WTC11 (cell line): ENCODE results near the gene FKBP1A.

Experiments used
- ESRRA ChIP-seq: sonication (generic); formaldehyde crosslinking; IDR thresholded peaks from 2 replicates; pipeline ENCODE4 v1.8.1; 2022; ENCODE audit warnings: mild to moderate bottlenecking, missing genetic modification reagents, borderline replicate concordance
- RELA ChIP-seq: sonication (generic); formaldehyde crosslinking; IDR thresholded peaks from 2 replicates; pipeline ENCODE4 v1.8.1; 2022; ENCODE audit warnings: missing genetic modification reagents, mild to moderate bottlenecking, borderline replicate concordance
- ZNF121 ChIP-seq: sonication (generic); formaldehyde crosslinking; IDR thresholded peaks from 2 replicates; pipeline ENCODE4 v1.8.0; 2023; ENCODE audit warnings: missing genetic modification reagents
- ZNF232 ChIP-seq: sonication (generic); formaldehyde crosslinking; IDR thresholded peaks from 2 replicates; pipeline ENCODE4 v1.8.0; 2022; ENCODE audit warnings: mild to moderate bottlenecking, missing genetic modification reagents
- TF ChIP-seq, protein P1 (sequence below): sonication (generic); formaldehyde crosslinking; IDR thresholded peaks from 2 replicates; pipeline ENCODE4 v1.8.1; 2022; ENCODE audit warnings: low read depth, missing genetic modification reagents, borderline replicate concordance
- TF ChIP-seq, protein P2 (sequence below): sonication (generic); formaldehyde crosslinking; IDR thresholded peaks from 2 replicates; pipeline ENCODE4 v1.8.0; 2022; ENCODE audit warnings: mild to moderate bottlenecking, missing genetic modification reagents

DNA sequence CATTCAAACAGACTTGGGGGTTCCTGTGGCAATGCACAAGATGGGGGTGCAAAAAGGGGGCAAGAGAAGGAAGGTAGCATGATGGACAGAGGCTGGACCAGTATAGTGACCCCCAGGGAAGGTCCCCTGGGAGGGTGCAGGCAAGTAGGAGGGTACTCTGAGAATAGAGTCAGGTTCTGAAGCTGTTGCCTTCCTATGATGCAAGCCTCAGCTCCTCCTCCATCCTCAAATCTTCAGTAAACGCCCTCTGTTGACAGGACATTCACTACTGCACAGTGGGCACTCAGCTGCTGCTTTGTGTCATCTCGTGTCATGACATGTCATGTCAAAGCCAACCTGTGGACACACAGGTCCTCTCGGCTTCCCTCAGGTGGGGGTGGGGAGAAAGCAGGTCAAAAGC is 58.1 kb downstream of the FKBP1A start:
- TF ChIP-seq RELA (CRISPR knock-in tag): no peak
- TF ChIP-seq ZNF121: no peak
- TF ChIP-seq ESRRA (CRISPR knock-in tag): no peak
- TF ChIP-seq, protein P1, sequence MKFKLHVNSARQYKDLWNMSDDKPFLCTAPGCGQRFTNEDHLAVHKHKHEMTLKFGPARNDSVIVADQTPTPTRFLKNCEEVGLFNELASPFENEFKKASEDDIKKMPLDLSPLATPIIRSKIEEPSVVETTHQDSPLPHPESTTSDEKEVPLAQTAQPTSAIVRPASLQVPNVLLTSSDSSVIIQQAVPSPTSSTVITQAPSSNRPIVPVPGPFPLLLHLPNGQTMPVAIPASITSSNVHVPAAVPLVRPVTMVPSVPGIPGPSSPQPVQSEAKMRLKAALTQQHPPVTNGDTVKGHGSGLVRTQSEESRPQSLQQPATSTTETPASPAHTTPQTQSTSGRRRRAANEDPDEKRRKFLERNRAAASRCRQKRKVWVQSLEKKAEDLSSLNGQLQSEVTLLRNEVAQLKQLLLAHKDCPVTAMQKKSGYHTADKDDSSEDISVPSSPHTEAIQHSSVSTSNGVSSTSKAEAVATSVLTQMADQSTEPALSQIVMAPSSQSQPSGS (CRISPR knock-in tag): no peak
- no peak for TF ChIP-seq ZNF232 (CRISPR knock-in tag)
- TF ChIP-seq, protein P2, sequence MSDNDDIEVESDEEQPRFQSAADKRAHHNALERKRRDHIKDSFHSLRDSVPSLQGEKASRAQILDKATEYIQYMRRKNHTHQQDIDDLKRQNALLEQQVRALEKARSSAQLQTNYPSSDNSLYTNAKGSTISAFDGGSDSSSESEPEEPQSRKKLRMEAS (CRISPR knock-in tag): no peak
